GM18870 (cell line): ENCODE measurements around the gene DOK7.

Experiments used
- ATAC-seq: cut with Tn5 transposase; IDR thresholded peaks from one replicate; pipeline ENCODE4 v1.9.1; 2021; ENCODE audit warnings: moderate library complexity; ENCODE audit not compliant: unreplicated experiment

DOK7 gene

DNA sequence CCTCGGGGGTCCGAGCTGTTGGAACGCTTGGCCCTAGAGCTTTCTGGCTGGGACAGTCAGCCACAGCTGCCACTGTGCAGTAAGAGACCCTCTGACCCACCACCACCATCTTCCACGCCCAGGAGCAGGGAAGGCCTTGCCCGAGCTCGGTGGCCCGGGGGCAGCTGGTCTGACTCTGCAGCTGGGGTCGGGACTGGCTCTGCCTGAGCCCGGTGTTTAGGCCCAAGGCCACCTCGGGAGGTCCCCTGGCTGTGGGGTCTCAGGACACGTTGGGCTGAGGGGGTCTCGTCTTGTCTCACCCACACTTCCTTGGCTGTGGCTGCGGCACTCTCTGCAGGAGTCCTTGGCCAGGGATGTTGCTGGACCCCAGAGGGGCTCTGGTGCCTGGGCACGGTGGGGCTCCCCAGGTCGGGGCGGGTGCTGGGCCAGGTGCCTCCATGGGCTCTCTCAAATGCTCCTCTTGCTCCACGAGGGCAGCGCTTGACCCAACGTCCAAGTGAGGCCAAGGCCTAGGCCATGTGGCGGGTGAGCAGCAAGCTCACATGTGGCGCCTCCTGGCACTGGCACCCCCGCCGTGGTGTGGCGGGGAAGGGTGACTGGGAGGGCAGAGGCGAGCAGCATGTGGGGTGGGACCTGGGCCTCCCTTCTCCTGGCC, 22.9 kb downstream of the DOK7 start:
- ATAC-seq, result no peak

DNA sequence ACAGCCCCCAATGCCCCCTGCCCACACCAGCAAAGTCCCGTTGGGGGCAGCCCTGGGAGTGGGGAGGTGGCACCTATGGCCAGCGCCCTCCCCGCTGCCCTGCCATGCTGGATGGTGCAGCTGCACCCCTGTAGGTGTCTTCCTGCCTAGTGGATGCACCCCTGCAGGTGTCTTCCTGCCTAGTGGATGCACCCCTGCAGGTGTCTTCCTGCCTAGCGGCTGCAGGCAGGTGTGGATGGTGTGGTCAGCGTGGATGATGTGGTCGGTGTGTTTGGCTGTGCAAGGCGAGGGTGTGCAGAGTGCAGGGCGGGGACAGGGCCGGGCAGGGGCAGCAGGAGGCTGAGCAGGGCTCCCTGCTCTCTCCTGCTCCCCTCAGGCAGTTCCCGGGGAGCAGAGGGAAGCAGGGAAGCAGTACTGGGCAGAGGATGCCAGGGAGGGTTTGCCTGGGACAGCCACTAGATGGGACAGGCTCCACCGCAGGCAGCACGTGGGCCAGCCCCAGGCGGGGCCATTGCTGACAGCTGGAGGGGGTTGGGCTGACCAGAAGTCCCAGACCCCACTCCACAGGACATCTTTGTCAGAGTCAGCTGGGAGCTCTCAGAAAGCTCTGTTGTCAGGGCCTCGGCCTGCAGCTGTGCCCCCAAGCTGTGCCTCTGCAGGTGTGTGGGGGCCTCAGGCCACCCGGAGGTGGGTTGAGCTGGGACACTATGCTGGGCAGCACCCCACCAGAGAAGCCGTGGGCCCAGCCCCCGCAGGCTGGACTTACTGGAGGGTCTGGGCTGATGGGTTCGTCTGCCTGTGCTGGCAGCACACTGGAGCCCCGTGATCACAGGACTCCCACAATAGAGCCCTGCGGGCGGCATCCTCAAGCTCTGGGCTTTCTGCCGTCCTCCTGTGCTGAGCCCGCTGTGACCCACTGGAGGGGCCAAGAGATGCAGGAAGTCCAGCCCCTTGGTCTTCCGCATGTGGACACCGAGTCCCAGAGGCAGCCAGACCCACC, 23.7 kb downstream of the DOK7 start:
- ATAC-seq, result no peak

DNA sequence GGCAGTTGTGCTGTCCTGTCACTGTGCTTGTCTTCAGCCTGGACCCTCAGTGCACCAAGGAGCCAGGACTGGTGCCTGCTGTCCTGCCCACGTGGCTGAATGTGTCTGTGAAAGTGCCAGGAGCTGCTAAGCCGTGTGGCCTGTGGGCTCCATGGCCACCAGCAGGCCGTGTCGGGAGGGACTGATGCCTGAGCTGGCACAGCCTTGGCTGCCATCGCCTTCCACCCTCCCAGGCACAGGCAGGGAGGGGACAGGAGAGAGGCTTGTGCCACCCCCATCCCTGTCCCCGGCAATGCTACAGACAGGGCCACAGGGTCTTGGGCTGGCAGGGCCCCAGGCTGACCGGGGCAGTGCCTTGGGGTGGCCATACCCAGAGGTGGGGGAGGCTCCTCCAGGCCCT, 24.8 kb downstream of the DOK7 start:
- ATAC-seq, result no peak

DNA sequence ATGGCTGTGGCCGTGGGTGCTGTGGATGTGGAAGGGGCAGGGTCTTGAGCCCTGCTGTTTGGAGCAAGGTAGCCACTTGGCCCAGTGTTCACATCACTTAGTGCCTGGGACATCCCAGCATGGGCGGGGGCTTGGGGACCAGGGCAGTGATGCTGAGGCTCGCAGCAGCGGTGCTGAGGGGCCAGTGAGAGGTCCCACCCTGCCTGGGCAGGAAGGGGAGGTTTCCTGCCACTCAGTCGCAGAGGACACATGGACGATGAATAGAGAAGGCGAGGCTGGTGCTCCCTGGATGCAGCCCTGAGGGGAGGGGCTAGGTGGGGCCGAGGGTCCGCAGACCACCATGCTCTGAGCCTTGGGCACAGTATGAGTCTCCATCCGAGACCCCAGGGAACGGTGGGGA, 25.7 kb downstream of the DOK7 start:
- no peak for ATAC-seq

DNA sequence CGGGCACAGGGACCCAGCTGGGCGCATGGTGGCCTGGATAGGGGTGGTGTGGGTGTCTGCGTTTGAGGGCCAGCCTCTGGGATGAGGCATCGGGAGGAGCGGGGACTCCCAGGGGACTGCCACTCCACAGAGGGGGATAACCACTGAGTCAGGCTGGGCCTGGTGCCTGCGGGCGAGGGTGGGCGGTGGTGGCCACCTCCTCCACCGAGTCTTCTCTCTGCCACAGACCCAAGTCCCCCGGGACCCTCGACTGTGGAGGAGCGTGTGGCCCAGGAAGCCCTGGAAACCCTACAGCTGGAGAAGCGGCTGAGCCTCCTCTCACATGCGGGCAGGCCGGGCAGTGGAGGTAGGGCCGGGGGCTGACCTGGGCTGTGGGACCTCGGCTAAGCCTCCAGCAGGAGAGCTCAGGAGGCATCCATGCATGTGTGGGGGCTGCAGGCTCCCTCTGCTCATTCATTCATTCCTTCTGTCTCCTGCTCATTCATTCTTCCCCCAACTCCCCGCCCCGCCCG, 26.4 kb downstream of the DOK7 start:
- ATAC-seq, result no peak

DNA sequence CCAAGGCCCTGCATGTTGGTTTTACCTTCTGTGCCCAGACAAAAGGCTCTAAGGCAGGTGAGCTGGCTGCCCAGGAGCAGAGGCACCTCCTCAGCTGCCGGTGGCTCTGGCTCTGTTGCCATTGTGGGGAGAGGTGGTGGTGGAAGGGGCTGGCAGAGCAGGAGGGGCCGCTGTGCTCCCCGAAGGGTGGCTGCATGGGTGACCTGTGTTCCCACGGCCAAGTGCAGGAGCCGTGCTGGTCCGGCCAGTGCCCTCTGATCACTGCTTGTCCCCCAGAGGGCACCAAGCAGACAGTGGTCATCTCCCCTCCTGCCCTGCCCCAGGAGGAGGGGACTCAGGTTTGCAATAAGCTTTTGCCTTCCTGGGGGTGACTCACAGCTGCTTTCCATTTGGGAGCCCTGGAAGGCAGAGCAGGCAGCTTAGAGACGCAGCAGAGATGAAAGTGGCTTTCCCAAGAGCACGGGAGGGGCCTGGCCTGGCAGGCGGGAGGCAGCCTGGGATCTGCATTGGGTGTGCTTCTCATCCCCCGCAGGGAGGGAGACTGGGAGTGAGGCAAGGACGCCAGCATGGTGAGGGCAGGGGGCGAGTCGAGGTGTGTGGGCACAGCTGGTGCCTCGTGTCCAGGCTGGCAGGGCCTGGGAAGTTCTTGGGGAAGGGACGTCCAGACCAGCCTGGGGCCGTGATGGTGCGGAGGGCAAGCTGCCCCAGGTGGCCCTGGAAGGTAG, 28.7 kb downstream of the DOK7 start:
- no peak for ATAC-seq

DNA sequence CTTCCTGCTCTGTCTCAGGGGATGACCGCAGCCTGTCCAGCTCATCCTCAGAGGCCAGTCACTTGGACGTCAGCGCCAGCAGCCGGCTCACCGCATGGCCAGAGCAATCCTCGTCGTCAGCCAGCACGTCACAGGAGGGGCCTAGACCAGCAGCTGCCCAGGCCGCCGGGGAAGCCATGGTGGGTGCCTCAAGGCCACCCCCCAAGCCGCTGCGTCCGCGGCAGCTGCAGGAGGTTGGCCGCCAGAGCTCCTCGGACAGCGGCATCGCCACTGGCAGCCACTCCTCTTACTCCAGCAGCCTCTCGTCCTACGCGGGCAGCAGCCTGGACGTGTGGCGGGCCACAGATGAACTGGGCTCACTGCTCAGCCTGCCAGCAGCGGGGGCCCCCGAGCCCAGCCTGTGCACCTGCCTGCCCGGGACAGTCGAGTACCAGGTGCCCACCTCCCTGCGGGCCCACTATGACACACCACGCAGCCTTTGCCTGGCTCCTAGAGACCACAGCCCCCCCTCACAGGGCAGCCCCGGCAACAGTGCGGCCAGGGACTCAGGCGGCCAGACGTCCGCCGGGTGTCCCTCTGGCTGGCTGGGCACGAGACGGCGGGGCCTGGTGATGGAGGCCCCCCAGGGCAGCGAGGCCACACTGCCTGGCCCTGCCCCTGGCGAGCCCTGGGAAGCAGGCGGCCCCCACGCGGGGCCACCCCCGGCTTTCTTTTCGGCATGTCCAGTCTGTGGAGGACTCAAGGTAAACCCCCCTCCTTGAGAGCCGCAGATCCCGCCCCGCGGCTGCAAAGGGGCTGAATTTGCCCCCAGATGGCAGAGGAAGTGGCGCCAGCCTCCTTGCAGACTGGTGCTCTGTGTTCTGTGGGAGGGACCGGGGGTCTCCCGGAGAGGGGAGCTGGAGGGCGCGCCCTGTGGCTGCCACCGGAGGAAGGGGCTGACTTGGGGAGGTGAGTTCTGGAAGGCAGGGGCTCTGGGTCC, 29.9 kb downstream of the DOK7 start:
- ATAC-seq, result no peak

DNA sequence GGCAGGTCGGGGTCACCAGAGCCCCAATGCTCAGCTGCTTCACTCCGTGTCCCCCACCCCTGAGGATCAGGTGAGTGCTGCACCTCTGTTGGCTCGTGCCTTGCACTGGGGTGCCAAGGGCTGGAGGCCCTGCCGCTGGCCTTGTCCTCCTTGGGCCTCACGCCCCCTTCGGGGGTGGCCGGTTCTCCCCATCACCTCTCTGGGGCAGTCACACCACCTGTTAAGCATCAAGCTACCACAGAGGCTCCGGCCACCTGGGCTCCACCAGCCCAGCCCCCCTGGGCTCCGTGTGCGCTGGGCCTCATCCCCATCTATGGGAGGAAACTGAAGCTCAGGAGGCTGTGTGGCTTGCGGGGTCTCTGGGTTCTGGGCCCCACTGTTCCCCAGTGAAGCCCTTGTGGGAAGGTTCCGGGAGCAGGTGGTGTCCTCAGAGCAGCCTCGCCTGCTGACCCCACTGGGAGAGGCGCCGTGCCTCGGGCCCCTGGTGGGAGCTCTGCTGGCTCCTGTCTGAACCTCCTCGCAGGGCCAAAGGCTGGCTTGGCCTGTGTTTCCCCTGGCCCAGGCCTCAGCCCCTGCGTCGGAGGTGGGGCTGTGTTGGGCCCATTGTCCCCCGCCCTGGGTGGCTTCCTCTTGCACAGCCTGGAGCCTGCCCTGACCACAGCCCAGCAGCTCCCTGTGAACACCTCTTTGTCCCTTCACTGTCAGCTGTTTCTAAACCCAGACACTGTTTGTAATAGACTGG, 30.8 kb downstream of the DOK7 start:
- no peak for ATAC-seq

DNA sequence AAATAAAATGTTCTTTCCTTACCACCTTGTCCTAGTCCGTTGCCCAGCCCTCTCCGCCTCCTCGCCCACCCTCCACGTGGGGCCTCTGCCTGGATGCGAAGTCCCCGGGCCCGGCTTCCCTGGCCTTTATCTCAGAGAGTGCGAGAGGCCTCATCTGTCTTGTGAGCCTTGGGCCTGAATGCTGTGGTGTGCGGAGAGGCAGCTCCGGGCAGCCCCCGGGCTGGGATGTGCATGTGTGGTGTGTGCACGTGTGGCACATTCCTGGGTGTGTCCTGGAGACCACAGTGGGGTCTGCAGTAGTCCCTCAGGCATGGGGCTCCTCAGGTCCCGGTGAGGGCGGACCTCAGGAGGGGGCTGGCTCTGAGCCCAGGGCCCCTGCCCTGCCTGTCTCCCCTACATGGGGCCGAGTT, 31.4 kb downstream of the DOK7 start:
- no peak for ATAC-seq

DNA sequence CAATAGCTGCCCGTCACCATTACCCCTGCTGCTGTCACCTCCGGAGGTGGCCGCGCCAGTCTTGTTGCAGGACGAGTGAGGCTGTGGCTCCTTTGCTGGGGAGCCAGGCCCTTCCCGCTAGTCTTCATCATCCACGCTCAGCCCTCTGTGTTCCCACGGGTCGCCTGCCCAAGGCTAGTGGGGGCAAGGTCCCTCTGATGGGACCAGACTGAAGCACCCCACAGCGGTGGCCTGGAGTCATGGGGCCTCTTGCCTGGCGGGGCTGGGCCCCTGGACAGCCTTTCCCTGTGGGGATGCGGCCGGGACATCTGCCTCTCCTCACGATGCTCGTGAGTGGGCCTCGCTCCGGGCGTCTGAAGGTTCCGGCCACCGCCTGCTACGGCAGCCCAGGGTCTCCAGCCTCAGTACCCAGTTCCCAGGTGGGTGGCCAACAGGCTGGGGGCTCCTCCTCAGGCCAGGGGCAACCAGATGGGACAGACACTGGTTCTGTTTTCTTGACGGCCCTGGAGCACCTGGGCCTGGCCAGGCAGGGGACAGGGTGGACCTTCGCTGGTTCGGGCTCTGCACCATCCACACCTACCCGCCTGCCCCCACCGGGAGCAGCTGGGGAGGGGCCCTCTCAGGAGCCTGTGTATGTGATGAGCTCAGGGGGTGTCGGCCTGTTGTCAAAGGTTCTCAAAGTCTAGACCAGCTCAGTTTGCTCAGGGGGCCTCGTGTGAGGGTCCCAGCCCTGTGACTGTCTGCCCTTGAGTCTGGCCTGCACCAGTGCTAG, 32.3 kb downstream of the DOK7 start:
- ATAC-seq, result no peak

DNA sequence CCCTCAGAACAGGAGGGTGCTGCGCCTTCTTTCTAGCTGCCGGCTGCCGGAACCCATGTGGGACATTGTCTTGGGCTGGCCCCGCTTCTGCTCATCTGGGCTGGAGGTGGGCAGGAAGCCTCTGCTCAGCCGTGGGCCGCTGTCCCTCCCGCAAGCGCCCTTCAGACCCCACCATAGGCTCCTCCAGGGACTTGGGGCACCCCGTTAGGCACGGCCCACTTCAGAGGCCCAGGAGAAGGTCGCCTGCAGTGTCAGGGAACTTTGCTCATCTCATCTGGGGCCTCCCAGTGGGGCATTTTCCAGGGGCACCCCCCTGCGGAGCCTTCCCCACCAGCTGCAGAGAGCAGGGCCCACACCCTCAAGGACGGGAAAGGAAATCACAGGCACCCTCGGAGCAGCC, 32.9 kb downstream of the DOK7 start:
- no peak for ATAC-seq

DNA sequence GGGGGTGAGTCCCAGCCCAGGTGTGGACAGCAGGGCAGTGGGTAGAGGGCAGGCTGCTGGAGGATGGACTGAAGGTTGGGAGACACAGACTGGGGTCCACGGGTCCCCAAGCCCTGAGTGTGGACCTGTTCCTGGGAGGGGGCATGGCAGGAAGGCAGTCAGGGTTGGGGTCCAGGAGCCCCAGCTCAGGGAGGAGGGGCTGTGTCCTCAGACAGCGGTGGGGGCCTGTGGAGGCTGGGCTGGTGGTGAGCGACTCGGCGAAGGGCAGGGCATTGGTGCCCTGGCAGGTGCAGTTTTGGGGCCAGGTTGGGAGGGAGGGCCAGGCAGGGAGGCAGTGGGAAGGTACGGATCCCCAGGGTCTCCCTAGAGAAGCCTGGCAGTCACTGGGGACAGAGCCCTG, 34.0 kb downstream of the DOK7 start:
- ATAC-seq, result no peak

DNA sequence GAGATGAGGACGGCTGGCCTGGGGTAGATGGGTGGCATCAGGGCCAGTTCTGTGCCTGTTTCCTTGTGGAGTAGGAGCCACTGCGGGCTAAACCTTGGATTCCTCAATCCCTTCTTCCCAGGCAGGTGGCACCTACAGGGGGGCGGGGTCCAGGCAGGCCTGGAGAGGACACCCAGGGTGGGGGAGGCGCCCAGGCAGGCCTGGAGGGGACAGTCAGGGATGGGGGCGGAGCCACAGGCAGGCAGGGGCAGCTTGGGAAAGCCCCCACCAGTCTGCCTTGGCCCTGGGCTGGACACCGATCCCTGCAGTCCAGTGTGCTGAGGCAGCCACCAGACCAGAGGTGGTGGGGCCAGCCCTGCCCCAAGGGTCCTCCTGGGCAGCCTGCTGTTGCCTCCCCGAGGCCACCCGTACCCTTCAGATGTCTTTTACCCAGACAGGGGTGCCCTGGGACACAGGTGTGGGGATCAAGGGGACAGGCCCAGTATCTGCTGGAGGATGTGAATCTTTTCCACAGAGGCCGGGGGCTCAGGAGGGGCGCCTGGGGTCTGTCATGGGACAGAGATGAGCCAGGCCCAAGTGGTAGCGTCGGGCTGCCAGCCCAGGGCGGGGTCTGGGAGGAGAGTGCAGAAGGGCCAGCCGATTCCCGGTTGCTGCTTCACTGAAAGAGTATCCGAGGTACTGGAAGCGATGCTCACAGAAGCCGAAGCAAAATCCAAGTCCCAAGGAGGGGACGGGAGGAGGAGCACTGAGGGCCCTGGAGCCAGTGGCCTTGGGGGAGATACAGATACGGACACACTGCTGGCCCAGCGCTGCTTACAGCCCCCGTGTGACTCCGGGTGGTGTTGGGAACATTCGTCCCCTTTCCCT, 34.6 kb downstream of the DOK7 start:
- no peak for ATAC-seq

DNA sequence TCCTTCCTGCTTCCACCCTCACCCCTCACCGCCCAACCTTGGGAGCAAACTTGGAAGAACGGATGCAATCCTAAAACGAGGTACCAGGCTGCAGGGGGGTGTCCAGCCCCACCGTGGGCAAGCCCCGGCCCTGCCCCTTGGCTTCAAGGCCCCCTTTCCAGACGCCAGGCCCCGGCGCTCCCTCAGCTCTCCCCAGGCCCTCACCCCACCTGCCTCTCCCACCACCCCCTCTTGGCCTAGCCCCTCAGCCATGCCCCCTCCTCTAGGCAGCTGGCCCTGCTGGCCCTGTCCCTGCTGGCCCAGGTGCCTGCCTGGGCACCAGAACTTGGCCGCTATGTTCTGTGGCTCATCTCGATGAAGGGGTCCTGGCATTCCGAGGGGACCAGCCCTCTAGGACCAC, 35.3 kb downstream of the DOK7 start:
- no peak for ATAC-seq

DNA sequence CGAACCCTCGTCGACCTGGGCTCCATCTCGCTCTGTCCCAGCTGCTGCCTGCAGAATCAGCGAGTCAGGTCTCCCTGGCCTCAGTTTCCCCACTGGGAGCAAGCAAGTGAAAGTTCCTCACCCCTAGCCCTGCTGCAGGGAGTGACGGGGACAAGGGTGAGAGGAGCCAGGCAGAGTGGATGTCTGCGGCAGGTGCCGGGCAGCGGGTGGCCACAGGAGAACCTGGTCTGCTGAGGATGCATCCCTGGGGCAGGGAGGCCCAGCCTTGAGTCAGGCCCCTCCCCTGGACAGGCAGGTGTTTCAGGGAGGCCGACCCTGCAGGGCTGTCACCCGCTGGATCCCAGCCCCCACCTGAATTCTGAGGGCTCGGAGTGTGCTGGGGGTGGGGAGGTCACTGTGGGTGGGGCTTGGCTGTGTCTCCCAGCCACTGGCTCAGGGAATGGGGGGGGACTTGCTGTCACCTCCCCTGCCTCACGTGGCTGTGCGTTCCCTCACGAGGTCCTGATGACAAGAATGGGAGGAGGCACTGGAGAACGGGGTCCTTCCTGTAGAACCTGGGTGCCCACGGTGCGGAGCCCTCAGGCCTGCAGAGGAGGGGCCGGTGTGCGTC, 35.9 kb downstream of the DOK7 start:
- ATAC-seq, result no peak

DNA sequence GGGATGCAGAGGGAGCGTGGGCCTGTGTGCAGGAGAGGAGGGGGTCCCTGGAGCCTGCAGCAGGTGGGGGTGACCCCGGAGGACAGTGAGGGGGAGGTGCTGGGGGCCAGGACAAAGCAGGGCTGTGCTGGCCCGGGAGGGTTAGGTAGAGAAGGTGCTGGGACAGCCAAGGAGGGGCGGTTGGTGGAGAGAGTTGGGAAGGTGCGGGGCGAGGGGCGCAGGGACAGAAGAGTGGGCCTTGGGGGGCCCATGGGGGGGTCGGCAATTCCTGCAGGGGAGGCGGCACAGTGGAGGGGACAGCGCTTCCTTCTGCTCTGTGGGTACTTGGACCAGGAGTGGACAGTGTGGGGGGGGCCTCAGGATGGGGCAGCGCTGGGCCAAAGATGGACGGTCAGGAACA, 36.6 kb downstream of the DOK7 start:
- ATAC-seq, result no peak

DNA sequence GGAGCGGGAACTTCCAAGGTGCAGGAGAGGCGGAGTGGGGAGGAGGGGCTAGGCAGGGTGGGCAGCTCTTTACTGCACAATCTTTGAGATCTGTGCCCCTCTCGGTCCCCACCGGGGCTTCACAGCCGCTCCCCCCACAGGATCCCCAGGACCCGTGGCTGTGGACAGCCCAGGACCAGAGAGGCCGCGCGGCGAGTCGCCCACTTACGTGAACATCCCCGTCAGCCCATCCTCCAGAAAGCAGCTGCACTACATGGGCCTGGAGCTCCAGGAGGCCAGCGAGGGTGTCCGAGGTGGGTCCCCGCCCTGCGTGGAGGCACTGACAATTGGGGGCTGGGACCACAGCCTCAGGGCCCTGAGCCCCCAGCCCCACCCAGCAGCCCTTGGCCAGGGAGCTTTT, 37.0 kb downstream of the DOK7 start:
- no peak for ATAC-seq
